Left cardiac atrium (tissue), 4 donors: ENCODE measurements around the gene ZNF469. TPM values are rescaled to one million over a fixed set of nuclear protein-coding genes. Genes with fewer than 3 reads are reported as not detected.
"Not testable (repeated sequence)": the region's sequence is repeated elsewhere in the genome, so short reads cannot be mapped to it uniquely, and the experiment has no call there.

Source experiments
- ATAC-seq, 2 donors: fragments of 200-7000 bp; cut with Tn5 transposase; one replicate each; pipeline ENCODE4 v1.9.1; 2020; ENCODE audit warnings: mild to moderate bottlenecking in 2 of 2, moderate library complexity in 2 of 2
- DNase-seq: peaks from one replicate; pipeline ENCODE4 v3.0.0-alpha.2; 2020
- intact Hi-C, 2 donors: fragments of 100-400 bp; cut with DNase I; formaldehyde crosslinking; loops; one replicate each; pipeline versions ENCODE4 v1.14.1 to v1.15.1; 2022 to 2023
- total RNA-seq, 2 donors: library from RNA; stranded (reverse); fragmentation: NEBNext Ultra II Directional; extraction: Animal tissue kit (Norgen Biotek cat#: 25700); gene quantifications; one replicate each; pipeline ENCODE4 v1.2.1, GENCODE V29; 2021
- donor health status: DM: no; HTN: yes; CAD: no.
- donor health status: DM: no; HTN: yes; CAD: no; lungs with severe emphysema.
- donor health status: DM: yes; HTN: yes; CAD: no.
- donor health status: Dilated cardiomyopathy.

Gene ZNF469
- total RNA-seq, 2 donors from 2014 or later: 0.65 to 1.7 TPM

DNA sequence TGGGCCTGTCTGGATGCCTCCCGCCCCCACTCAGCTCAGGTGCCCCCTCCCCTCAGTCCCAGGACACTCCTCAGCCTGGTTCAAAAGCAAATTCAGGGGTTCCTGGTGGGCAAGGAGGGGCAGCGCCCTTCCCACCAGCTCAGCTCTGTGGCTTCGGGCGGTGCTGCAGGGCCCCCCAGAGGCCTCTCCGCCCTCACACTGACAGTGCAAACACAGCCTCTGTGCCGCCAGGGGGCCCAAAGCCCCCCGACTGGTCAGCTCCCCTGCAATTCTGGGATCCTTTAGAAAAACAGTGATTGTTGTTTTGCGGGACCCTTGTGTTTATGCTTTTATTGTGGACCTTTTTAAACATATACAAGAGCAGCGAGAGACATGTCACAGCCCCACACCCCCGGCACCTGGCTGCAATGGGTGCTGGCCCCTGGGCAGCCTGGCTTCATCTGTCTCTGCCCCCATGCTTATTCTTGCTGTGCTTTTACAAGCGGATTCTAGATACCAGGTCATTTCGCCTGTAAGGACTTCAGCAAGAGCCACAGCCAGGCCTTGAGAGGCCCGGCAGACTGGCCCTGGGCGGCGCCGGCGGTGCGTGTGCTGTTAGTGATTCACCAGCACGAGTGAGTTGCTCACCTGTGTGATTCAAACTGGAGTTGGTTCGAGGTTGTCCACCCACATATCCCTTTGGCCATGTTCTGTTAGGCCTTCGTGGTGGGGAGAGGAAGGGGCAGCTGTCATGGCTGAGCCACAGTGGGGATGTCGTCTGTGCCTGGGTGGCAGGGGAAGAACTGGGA is 21.2 kb downstream of the ZNF469 start:
- no peak for ATAC-seq
- intact Hi-C loops: no loop called here
- DNase-seq: no peak

DNA sequence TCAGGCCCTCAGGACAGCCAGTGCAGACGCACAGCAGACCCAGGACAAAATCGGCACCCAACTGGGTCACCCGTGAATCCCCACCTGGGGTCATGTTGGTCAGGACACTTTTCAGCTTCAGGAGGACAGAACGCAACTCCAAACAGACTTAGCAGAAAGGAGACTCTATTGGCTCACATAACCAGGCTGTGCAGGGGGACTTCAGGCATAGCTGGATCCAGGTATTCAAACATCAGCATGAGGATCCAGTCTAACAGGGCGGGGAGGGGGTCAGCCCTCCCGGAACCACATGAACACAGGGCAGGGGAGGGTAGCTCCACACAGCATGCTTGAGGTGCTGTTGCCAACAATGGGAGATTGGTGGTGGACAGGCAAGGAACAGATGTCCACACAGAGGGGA is 22.0 kb downstream of the ZNF469 start:
- intact Hi-C loops: no loop called here
- DNase-seq (no peak), ATAC-seq (no peak)

DNA sequence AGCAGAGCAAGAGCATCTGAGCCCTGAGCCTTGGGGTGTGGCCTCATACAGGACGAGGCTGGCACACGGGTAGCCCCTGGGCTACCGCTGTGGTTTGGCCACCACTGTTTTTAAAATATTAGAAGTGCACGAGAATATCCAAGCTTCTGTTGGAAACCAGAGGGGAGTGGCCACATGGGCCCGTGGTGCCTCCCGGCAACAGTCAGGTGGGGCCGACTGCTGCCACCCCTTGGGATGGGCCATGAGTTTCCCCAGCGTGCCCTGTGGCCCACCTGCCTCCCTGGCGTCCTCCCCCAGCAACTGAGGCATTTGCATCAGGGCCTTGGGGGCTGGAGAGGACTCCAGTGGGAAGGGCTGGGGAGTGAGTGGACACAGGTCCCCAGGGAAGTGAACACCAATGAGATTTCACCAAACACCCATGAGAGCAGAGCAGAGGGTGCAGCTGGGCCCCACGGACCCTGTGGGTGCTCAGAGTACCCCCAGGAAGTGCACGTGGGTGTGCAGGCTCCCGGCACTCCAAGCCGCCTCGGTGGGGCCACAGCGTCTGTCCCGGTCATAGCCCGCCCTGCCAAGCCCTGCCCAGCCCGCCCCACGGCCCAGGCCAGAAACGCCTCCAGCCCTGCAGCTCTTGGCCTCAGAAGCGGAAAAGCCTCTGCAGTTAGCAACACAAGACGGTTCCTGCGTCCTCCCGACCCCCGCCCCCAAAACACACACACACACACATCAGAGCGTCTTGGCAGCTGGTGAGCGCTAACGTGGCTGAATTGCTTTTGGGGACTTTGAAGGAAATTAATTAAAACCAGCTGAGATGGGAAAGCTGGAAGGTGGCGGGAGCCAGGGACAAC is 22.7 kb downstream of the ZNF469 start:
- ATAC-seq (peak; percentile 68 to 76), DNase-seq (peak; percentile 62)
- intact Hi-C loops: no loop called here

DNA sequence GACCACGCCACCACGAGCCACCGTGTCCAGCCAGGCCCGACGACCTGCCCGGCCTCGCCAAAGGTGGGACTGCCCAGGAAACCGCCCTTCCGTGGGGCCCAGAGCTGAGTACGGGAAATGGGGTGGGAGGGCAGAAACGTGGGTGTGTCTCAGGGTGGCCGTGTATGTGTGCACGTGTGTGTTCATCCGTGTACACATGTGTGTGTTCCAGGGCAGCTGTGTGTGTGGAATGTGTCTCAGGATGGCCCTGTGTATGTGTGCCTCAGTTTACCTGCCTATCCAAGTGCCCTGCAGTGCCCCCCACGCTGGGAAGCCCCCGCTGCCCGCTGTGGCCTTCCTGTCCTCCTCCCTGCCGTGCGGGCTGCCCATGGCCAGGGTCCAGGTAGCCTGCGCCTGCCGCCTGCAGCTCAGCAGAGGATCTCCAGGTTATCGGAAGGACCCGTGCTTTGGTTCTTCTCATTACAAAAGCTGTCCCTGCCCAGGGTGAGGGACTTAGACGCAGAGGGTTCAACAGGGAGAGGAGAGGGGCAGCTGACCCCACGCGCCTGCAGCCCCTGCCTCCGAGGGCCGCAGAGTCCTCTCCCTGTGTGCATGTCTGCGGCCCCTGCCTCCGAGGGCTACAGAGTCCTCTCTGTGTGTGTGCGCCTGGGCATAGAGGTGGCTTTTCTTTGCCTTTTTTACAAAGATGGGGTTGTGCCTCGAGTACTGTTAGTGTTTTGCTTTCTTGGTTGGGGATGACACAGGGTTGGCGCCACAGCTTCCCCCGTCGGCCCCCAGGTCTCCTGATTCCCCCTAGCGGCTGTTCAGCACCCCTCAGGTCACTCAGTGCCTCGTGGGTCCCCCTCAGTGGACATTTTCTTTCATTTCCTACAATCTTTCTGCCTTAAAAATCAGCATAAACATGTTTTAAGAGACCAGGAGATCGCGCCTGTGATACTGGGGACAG is 23.6 kb downstream of the ZNF469 start:
- ATAC-seq (peak in 1 of 2 donors; percentile 11), DNase-seq (no peak)
- intact Hi-C loops: no loop called here

DNA sequence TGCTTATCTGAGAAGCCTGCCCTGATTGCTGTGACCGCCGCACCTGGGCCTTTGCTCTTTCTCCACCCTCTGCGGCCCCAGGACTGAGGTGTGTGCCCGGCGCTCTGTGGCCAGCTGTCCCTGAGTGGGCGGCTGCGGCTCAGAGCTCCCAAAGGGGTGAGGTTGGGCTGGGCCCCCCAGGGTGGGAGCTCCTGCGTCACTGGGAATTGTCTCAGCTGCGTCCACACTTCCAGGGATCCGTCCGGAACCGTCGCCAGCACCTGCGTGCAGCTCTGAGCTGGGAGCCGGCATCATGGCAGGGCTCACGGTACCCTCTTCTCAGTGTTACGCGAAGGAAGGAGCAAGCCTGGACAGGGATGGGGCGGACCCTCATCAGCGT is 24.3 kb downstream of the ZNF469 start:
- intact Hi-C loops: no loop called here
- ATAC-seq (no peak), DNase-seq (no peak)

DNA sequence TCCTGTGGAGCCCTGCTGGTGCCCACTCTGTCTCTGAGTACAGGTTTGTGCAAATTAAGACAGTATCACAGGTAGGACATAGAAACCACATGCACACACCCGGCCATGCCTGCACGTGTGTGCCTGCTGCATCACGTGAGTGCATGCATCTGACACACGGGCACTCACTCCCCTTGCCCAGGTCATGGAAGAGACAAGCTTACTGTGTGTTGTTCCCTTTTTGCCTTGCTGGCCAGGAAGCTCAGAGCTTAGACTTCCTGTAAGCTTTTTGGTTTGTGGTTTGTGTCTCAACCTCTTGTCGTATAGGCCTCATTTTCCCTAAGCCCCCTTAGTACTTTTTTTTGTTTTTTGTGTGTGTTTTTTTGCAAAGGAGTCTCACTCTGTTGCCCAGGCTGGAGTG is 25.0 kb downstream of the ZNF469 start:
- no peak for DNase-seq
- intact Hi-C loops: no loop called here
- no peak for ATAC-seq

DNA sequence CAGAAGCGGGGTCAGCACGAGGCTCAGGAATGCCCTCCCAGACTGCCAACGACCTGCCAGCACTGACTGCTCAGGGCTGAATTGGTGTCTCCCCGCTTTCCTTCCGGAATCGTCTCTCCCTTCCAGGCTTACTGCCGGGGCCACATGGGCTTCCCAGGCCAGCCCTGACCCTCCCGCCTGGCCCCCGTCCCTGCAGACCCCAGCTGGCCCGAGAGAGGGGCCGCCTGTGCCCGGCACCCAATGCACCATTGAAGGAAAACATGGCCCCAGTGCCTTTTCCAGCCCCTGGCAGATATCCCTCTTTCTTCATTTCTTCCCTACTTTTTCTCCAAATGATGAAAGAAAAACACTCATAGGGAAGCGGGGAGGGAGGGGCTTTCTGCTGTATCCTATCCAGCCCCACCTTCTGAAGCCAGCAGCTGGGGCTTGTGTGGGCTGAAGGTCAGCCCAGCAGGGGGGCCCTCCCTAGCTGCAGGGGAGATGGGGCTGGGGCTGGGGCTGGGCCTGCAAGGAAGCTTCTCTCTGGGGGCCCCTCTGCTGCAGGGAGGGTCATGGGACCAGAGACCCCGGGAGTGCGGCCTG is 25.9 kb downstream of the ZNF469 start:
- intact Hi-C loops: no loop called here
- DNase-seq (no peak), ATAC-seq (no peak)

DNA sequence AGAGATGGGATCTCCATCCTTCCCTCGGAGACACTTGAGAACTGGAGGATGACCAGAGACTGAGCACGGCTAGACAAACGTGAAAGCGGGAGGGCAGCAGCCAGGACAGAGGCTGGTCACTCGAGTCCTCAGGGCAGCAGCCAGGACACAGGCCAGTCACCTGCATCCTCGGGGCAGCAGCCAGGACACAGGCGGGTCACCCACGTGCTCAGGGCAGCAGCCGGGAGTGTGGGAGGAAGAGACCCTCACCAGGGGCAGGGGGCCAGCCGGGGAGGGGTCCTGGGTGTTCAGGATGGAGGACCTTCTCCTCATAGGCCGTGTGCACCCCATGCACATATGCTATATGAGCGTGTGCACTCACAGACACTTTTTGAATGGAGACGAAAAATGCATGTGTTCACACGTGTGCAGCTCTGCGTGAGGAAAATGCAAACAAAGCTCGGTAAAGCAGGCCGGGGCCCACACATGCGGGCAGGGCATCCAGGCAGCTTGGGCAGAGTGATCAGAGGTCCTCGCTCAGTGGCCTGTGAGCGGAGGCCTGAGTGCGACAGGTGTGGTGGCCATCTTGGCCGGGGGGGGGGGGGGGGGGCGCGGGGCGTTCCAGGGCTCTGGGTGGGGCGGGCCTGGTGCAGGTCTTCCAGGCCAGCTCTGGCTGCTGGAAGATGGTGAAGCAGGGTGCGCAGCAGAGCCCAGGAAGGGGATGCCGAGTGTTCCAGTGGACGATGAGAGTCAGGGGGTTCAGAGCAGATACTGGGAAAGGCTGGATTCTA is 26.7 kb downstream of the ZNF469 start:
- no peak for DNase-seq
- no peak for ATAC-seq
- intact Hi-C loops: no loop called here

DNA sequence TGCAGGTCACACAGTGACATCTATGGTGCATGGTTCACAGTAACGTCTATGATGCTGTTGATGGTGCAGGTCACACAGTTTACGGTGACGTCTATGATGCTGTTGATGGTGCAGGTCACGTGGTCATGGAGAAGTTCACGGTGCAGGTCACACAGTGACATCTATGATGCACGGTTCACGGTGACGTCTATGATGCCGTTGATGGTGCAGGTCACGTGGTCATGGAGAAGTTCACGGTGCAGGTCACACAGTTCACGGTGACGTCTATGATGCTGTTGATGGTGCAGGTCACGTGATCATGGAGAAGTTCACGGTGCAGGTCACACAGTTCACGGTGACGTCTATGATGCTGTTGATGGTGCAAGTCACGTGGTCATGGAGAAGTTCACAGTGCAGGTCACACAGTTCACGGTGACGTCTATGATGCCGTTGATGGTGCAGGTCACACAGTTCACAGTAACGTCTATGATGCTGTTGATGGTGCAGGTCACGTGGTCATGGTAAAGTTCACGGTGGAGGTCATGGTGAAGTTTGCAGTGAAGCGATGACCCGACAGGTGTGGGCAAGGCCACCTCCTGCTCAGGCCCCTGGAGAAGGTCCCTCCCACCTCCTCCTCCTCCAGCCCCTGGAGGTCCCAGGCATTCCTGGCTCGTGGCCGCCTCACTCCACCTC is 27.7 kb downstream of the ZNF469 start:
- intact Hi-C loops, ATAC-seq, DNase-seq: not testable (repeated sequence)

DNA sequence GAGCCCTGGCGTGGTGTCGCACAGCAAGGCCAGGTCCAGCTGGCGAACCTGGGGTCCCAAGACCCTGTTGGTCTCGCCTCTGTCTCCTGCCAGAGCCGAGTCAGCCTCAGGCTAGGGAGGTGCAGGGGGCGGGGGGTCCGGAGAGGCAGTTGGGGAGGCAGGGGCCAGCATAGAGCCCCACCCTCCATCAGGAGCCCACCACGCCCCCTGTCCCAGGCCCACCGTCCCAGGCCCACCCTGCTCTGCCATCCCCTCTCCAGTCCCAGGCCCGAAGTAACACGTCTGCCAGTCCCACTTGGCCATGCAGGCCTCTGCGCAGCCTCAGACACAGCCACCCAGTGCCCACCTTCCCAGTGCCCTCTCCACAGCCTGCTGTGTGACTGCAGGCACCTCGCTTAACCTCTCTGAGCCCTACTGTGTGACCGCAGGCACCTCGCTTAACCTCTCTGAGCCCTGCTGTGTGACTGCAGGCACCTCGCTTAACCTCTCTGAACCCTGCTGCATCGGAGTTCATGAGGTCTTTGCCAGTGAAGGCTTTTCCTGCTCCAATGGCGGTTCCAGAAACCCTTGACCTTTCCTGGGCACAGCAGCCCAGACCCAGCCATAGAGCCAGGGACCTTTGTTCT is 29.3 kb downstream of the ZNF469 start:
- ATAC-seq (no peak), DNase-seq (no peak)
- intact Hi-C loops: no loop called here

DNA sequence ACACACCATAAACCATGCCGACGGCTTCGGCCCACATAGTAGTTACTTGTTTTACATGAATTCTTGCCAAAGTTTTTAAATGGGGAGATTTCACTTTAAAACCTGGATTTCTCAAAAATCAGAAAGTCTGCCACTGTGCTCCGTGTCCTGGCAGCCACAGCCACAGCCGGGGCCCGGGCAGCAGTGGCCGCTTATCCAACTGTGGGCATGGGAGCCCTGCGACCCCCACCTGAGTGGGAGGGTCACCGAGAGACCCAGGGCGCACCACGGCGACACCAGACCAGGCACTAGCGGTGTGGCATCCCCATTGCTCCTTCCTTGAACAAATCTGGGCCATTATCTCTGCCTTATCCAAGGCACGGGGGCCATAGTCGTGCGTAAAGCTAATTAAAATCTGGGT is 30.0 kb downstream of the ZNF469 start:
- intact Hi-C loops: no loop called here
- ATAC-seq (no peak), DNase-seq (no peak)

DNA sequence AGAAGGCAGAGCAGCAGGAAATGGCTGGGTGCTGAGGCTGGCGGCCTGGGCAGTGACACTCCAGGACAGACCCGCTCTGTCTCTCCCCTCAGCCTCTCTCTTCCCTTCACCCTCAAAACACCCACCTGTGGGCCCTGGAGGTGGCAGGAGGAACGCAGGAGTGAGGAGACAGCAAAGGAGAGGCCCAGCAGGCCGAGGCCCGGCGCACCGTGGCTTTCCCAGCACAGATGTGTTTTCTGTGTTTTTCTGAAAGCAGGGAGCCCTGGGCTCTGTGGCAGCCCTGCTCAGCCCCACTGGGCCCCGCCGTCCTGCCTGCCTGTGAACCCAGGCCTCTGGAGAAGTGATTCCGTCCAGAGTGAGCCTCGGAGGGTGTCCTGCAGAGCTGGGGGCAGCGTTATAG is 30.5 kb downstream of the ZNF469 start:
- intact Hi-C loops: no loop called here
- no peak for ATAC-seq
- no peak for DNase-seq

DNA sequence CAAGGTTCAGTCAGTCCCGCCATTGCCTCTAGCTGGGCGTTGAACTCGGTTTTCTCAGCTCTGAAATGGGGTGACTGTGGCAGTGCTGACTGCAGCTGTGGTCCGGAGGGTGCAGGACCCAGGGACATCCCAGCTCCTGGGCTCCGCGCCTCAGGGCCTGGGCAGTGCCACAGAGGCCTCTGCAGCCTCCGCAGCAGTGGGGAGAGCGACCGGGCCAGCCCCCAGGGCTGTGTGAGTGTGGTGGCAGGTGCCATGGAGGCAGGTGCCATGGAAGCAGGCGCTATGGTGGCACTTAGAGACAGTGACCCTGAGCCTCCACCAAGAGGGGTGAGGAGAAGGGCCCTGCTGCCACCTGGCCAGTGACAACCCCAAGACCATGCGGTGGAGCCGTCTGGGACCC is 30.9 kb downstream of the ZNF469 start:
- ATAC-seq: no peak
- DNase-seq: no peak
- intact Hi-C loops: no loop called here

DNA sequence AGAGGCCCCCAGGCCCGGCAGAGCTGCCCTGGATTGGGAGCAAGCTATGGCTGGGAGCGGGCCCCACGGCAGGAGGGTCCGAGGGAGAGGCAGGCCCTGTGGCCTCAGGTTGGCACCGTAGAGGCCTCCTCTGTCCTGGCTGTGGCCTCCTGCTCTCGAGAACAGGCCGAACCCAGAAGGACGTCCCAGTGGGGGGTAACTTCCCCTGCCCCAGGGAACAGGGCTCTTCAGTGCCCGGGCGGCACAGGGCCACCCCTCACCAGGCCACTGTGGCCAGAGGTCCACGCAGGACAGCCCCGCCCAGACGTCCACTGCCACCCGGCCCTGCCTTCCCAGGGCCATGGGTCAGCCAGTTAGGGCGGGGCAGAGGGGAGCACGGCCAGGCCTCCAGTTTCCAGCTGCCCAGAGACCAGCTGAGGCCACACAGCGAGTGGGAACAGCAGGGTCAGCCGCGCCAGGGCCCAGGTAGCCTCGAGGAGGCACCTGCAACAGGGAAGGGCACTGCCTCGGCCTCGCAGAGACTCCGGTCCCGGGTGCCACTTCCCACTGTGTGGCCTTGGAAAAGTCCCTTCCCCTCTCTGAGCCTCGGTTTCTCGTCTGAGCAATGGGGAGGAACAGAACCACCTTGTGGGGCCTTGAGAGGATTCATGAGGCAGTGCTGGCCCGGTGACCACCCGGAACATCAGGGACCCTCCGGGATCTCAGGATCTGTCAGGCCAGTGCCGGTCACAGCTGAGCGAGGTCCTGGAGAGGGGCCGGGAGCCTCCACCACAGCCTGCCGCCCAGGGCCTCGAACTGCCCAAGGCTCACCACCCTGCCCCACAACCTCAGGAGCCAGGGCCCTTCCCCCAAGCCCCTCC is 32.0 kb downstream of the ZNF469 start:
- intact Hi-C loops: no loop called here
- ATAC-seq (no peak), DNase-seq (no peak)

DNA sequence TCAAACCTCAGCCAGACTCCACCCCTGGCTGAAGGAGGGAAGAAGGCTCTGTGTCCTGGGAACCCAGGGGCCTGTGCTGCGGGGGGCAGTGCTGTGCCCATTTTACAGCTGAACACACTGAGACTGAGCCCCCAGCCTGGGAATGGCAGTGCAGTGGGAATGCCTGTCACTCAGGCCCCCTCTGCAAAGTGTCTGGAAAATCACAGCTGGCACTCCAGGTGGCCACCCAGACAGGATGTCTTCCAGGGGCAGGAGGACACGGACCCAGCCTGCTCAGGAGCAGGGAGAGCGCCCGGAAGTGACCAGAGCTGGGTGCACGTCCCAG is 32.6 kb downstream of the ZNF469 start:
- intact Hi-C loops: no loop called here
- DNase-seq (no peak), ATAC-seq (no peak)

DNA sequence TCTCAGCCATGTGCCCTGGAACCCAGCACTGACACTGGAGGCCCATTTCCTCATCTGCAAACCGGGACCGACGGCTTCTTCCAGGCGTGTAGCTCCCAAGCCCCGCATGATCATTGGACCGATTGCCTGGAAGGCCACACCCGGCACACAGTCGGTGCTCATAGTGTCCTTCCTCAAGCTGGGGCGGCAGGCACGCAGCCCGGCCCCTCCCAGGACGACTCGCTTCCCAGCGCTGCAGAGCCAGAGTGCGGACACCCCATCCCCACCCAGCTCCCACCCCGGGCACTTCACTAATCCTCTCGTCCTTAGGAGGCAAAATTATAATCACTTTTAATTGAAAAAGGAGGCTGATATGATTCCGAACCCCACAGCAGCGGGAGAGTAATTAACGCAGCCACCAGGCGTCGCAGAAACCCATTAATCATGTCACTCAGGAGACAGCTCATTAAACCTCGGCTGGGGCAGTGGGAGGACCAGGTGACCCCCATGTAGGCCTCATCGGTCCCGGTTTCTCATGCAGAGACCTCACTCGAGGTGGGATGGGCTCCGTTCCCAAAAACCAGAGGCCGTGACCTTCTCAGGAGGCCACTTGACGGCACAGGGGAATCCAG is 33.1 kb downstream of the ZNF469 start:
- DNase-seq (no peak), ATAC-seq (no peak)
- intact Hi-C loops: no loop called here
